H1 (cell line): ENCODE measurements around the gene SUSD1. TPM values are rescaled to one million over a fixed set of nuclear protein-coding genes. Genes with fewer than 3 reads are reported as not detected.

Experiments used
- CTCF ChIA-PET: fragments of 300-600 bp; sonication (Branson Sonifier 250); formaldehyde crosslinking; loops from one replicate; lab custom pipeline; 2021; ENCODE audit not compliant: partially characterized antibody; lab: Charles Lee
- POLR2A ChIA-PET: fragments of 300-600 bp; sonication (Branson Sonifier 250); formaldehyde crosslinking; loops from one replicate; lab custom pipeline; 2021; ENCODE audit warnings: inconsistent platforms; ENCODE audit not compliant: partially characterized antibody; lab: Charles Lee
- DNase-seq, 2 experiments: peaks; one replicate each; pipeline versions ENCODE4 v3.0.0 to v3.0.0-alpha.2; 2010 to 2022; ENCODE audit warnings: low spot score in 2 of 2, low read depth in 1 of 2, mixed read lengths in 1 of 2
- FAIRE-seq: peaks from 2 replicates; lab custom pipeline; 2011; peaks lifted over from hg19 to GRCh38; lab: Jason Lieb, UNC
- H2AFZ ChIP-seq: 2 replicates; pipeline ENCODE4 v1.8.1; 2012; ENCODE audit warnings: low read length, inconsistent platforms
- H2AK5ac ChIP-seq: 2 replicates; pipeline ENCODE4 v1.6.1; 2013; ENCODE audit warnings: low read depth, low read length
- H2BK120ac ChIP-seq: replicated peaks from 2 replicates; pipeline ENCODE3; 2013; ENCODE audit warnings: low read depth, low read length, inconsistent platforms
- H2BK12ac ChIP-seq: 2 replicates; pipeline ENCODE4 v1.6.1; 2013; ENCODE audit warnings: low read depth, low read length
- H2BK15ac ChIP-seq: 2 replicates; pipeline ENCODE4 v1.6.1; 2013; ENCODE audit warnings: low read length
- H2BK20ac ChIP-seq: 2 replicates; pipeline ENCODE4 v1.6.1; 2013; ENCODE audit warnings: low read length
- H2BK5ac ChIP-seq: 2 replicates; pipeline ENCODE4 v1.6.1; 2013; ENCODE audit warnings: low read depth, low read length
- H3K14ac ChIP-seq: 2 replicates; pipeline ENCODE4 v1.6.1; 2013; ENCODE audit warnings: inconsistent platforms; ENCODE audit not compliant: insufficient read length
- H3K18ac ChIP-seq: 2 replicates; pipeline ENCODE4 v1.6.1; 2013; ENCODE audit warnings: low read length; ENCODE audit errors: extremely low read depth
- H3K23ac ChIP-seq: 2 replicates; pipeline ENCODE4 v1.6.1; 2013; ENCODE audit warnings: inconsistent platforms; ENCODE audit not compliant: insufficient read length
- H3K23me2 ChIP-seq: 2 replicates; pipeline ENCODE4 v1.6.1; 2013; ENCODE audit warnings: low read depth, low read length
- H3K27ac ChIP-seq: 2 replicates; pipeline ENCODE4 v1.6.1; 2011; ENCODE audit warnings: low read depth, low read length, inconsistent platforms
- H3K27me3 ChIP-seq, 4 experiments: replicated peaks in 1 of 4; 1 replicate in 1 of 4; 2 replicates in 3 of 4; pipeline versions ENCODE4 v1.6.1 to v1.8.1; 2011 to 2013; ENCODE audit warnings: low read length in 3 of 4, mild to moderate bottlenecking in 3 of 4, inconsistent platforms in 2 of 4, mixed read lengths in 2 of 4, moderate library complexity in 1 of 4; ENCODE audit not compliant: control insufficient read depth in 3 of 4, insufficient read depth in 3 of 4; ENCODE audit errors: extremely low read depth in 1 of 4
- H3K36me3 ChIP-seq, 4 experiments: 2 replicates each; pipeline versions ENCODE4 v1.6.1 to v1.8.1; 2011 to 2013; ENCODE audit warnings: mild to moderate bottlenecking in 4 of 4, low read length in 3 of 4, moderate library complexity in 2 of 4, control low read depth in 1 of 4, inconsistent platforms in 1 of 4; ENCODE audit not compliant: insufficient read depth in 4 of 4, control insufficient read depth in 2 of 4
- H3K4ac ChIP-seq: replicated peaks from 2 replicates; pipeline ENCODE3; 2013; ENCODE audit warnings: low read length, low read depth, mixed read lengths, inconsistent platforms; ENCODE audit not compliant: insufficient read length
- H3K4me1 ChIP-seq, 4 experiments: replicated peaks in 1 of 4; 1 replicate in 1 of 4; 2 replicates in 3 of 4; pipeline versions ENCODE4 v1.6.1 to v1.8.1; 2011 to 2013; ENCODE audit warnings: low read length in 3 of 4, inconsistent platforms in 2 of 4, mixed read lengths in 1 of 4; ENCODE audit not compliant: insufficient read depth in 4 of 4, control insufficient read depth in 3 of 4
- H3K4me2 ChIP-seq, 2 experiments: 2 replicates each; pipeline versions ENCODE4 v1.6.1 to v1.8.1; 2011 to 2013; ENCODE audit warnings: low read depth in 2 of 2, low read length in 2 of 2, control low read depth in 1 of 2, inconsistent platforms in 1 of 2, mild to moderate bottlenecking in 1 of 2; ENCODE audit not compliant: insufficient read depth in 1 of 2
- H3K4me3 ChIP-seq, 4 experiments: fragments of 200-600, 300-600 bp in 1 of 4; sonication (generic), shearing (Covaris generic), sonication (Bioruptor Twin) in 1 of 4; 2 replicates each; pipeline versions ENCODE4 v1.5.1 to v1.8.1; 2011 to 2016; ENCODE audit warnings: low read length in 4 of 4, low read depth in 3 of 4, control low read depth in 2 of 4, inconsistent platforms in 2 of 4, mild to moderate bottlenecking in 2 of 4, mixed read lengths in 1 of 4, moderate library complexity in 1 of 4; ENCODE audit not compliant: insufficient read depth in 2 of 4; ENCODE audit errors: extremely low read depth in 1 of 4
- H3K56ac ChIP-seq: replicated peaks from 2 replicates; pipeline ENCODE3; 2013; ENCODE audit warnings: low read depth, mild to moderate bottlenecking, mixed read lengths, low read length, inconsistent platforms; ENCODE audit not compliant: insufficient read length
- H3K79me1 ChIP-seq: 2 replicates; pipeline ENCODE4 v1.6.1; 2013; ENCODE audit warnings: low read depth, low read length, control low read depth
- H3K79me2 ChIP-seq, 2 experiments: 2 replicates each; pipeline versions ENCODE4 v1.6.1 to v1.8.1; 2012 to 2013; ENCODE audit warnings: low read length in 2 of 2, mild to moderate bottlenecking in 2 of 2, inconsistent platforms in 1 of 2; ENCODE audit not compliant: insufficient read depth in 2 of 2, control insufficient read depth in 1 of 2
- H3K9ac ChIP-seq, 4 experiments: replicated peaks in 1 of 4; 1 replicate in 1 of 4; 2 replicates in 3 of 4; pipeline versions ENCODE4 v1.6.1 to v1.8.1; 2011 to 2013; ENCODE audit warnings: low read depth in 3 of 4, low read length in 3 of 4, control low read depth in 2 of 4, mild to moderate bottlenecking in 2 of 4, moderate library complexity in 2 of 4, inconsistent platforms in 1 of 4; ENCODE audit errors: extremely low read depth in 1 of 4
- H3K9me3 ChIP-seq, 2 experiments: 2 replicates each; pipeline versions ENCODE4 v1.6.1 to v1.8.1; 2012 to 2013; ENCODE audit warnings: mild to moderate bottlenecking in 2 of 2, moderate library complexity in 2 of 2, control low read depth in 1 of 2, inconsistent platforms in 1 of 2, low read depth in 1 of 2, low read length in 1 of 2, mixed read lengths in 1 of 2; ENCODE audit not compliant: insufficient read depth in 2 of 2
- H4K20me1 ChIP-seq, 2 experiments: replicated peaks in 1 of 2; 2 replicates each; pipeline versions ENCODE3 to v1.8.1; 2011 to 2013; ENCODE audit warnings: inconsistent platforms in 2 of 2, low read length in 2 of 2, mild to moderate bottlenecking in 1 of 2; ENCODE audit not compliant: insufficient read depth in 2 of 2, control insufficient read depth in 1 of 2
- H4K5ac ChIP-seq: 2 replicates; pipeline ENCODE4 v1.6.1; 2013; ENCODE audit warnings: low read length, low read depth, mixed read lengths, inconsistent platforms; ENCODE audit not compliant: insufficient read length
- H4K8ac ChIP-seq: 2 replicates; pipeline ENCODE4 v1.8.0; 2013; ENCODE audit warnings: mild to moderate bottlenecking, moderate library complexity, low read length, inconsistent platforms; ENCODE audit not compliant: insufficient read depth; ENCODE audit errors: extremely low read depth
- H4K91ac ChIP-seq: replicated peaks from 2 replicates; pipeline ENCODE3; 2013; ENCODE audit warnings: low read length, mixed read lengths, inconsistent platforms; ENCODE audit not compliant: insufficient read length
- CHD1 ChIP-seq: IDR thresholded peaks from 2 replicates; pipeline ENCODE4 v1.6.1; 2012; ENCODE audit warnings: low read depth, low read length, improper control_type of control experiment
- GABPA ChIP-seq: IDR thresholded peaks from 2 replicates; pipeline ENCODE4 v1.6.1; 2011; ENCODE audit warnings: mild to moderate bottlenecking, low read length, moderate library complexity, borderline replicate concordance; ENCODE audit not compliant: insufficient read depth
- HDAC2 ChIP-seq, 2 experiments: fragments of 300-600 bp in 1 of 2; sonication (generic) in 1 of 2; IDR thresholded peaks; 2 replicates each; pipeline ENCODE4 v1.6.1; 2011 to 2012; ENCODE audit warnings: low read depth in 2 of 2, low read length in 2 of 2, mild to moderate bottlenecking in 2 of 2, moderate library complexity in 2 of 2, borderline replicate concordance in 1 of 2, inconsistent platforms in 1 of 2
- KDM1A ChIP-seq: fragments of 200-600, 300-600 bp; sonication (generic); IDR thresholded peaks from 2 replicates; pipeline ENCODE4 v1.7.1; 2016; ENCODE audit warnings: mild to moderate bottlenecking, low read length, borderline replicate concordance
- KDM4A ChIP-seq: IDR thresholded peaks from one replicate; pipeline ENCODE4 v1.7.1; 2012; ENCODE audit warnings: low read depth, mild to moderate bottlenecking, moderate library complexity, low read length, inconsistent platforms; ENCODE audit not compliant: severe bottlenecking
- NANOG ChIP-seq: IDR thresholded peaks from 2 replicates; pipeline ENCODE4 v1.6.1; 2011; ENCODE audit warnings: low read length, low read depth, mild to moderate bottlenecking, inconsistent platforms; ENCODE audit not compliant: insufficient read depth, poor library complexity, severe bottlenecking
- SIX5 ChIP-seq: IDR thresholded peaks from 2 replicates; pipeline ENCODE4 v1.6.1; 2011; ENCODE audit warnings: mild to moderate bottlenecking, low read depth, low read length
- YY1 ChIP-seq: IDR thresholded peaks from 2 replicates; pipeline ENCODE4 v1.6.1; 2011; ENCODE audit warnings: low read depth, mild to moderate bottlenecking, low read length
- WGBS, 2 experiments: shearing (Covaris generic) in 1 of 2; methylation state at CpG; one replicate each; pipeline versions ENCODE4 v1.1.6 to v1.1.7; 2013 to 2015; ENCODE audit warnings: low lambda C conversion rate in 2 of 2, mixed read lengths in 2 of 2, inconsistent platforms in 1 of 2, low coverage in 1 of 2, missing lambda C conversion rate in 1 of 2; ENCODE audit not compliant: insufficient replicate concordance in 2 of 2, insufficient coverage in 1 of 2, insufficient read length in 1 of 2; ENCODE audit errors: extremely low coverage in 1 of 2, missing lambda C conversion rate in 1 of 2; 5-methylcytosine and 5-hydroxymethylcytosine counted together
- polyA plus RNA-seq, 7 experiments: library from polyadenylated mRNA; depleted of rRNA in 3 of 7; stranded (reverse) in 5 of 7; unstranded in 2 of 7; fragments of >200 nt in 5 of 7; fragments of 200-250 nt in 2 of 7; gene quantifications; 1 replicate in 5 of 7; 2 replicates in 1 of 7; 4 replicates in 1 of 7; pipeline versions ENCODE4 v1.2.1 to v1.2.3, GENCODE V29; 2011 to 2013; ENCODE audit warnings: missing spikeins in 2 of 7, mixed read lengths in 2 of 7
- total RNA-seq: library from RNA; stranded (reverse); fragmentation: NEBNext Ultra II Directional; extraction: Animal tissue kit (Norgen Biotek cat#: 25700); gene quantifications from 2 replicates; pipeline ENCODE4 v1.2.1, GENCODE V29; 2021
- TF ChIP-seq, protein P1 (sequence below): IDR thresholded peaks from 2 replicates; pipeline ENCODE4 v1.6.1; 2011; ENCODE audit warnings: low read length, improper control_type of control experiment

SUSD1 gene
- total and polyA plus RNA-seq, 2 of the 8 experiments (the other 6 are each of a cell fraction or from before 2014, with no cell fraction given), result 2.8 to 7.2 TPM

DNA sequence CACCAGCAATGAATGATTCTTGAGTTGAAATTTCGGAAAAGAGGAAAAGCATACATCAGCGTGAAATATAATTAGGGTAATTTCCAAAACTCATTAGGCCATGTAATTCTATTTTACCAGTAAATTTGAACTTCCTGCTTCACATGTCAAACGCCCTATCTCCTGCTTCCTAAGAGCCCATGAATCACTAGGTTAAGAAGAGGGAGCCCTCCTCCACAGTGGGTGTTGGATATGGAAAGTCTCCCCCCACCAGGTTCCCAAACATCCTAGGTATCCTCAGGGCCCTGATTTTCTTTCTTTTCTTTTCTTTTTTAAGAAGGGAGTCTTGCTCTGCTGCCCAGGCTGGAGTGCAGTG is 115.2 kb downstream of the SUSD1 start:
- Histone ChIP-seq H3K4me1 (no peaks in the 10 kb centered on the region), H3K14ac (no peak overlapping the region), H3K4me2 (no peak overlapping the region), H4K91ac (no peak overlapping the region), H3K36me3 (no peaks in the 10 kb centered on the region), H3K27me3 (no peaks in the 10 kb centered on the region), H2BK15ac (no peak overlapping the region), H2AFZ (no peak overlapping the region), H3K9me3 (peaks cover 4 to 7% of the 10 kb centered on the region in 2 experiments; a peak in 2 of 4 replicates), H3K4ac (no peak overlapping the region), H3K79me2 (no peaks in the 10 kb centered on the region), H2BK5ac (no peak overlapping the region), H3K4me3 (no peak overlapping the region), H2AK5ac (no peak overlapping the region), H4K20me1 (no peaks in the 10 kb centered on the region), H2BK120ac (no peak overlapping the region), H3K23ac (no peak overlapping the region), H3K79me1 (no peaks in the 10 kb centered on the region), H4K5ac (no peak overlapping the region), H3K27ac (no peak overlapping the region), H3K56ac (no peak overlapping the region), H4K8ac (no peak overlapping the region), H3K18ac (no peak overlapping the region), H2BK20ac (no peak overlapping the region), H2BK12ac (no peak overlapping the region), H3K23me2 (no peaks in the 10 kb centered on the region), H3K9ac (no peak overlapping the region)
- DNase-seq, result no peak
- ChIA-PET CTCF (interaction anchor here (0.6 to 2.6 kb wide), 2 partner anchors 15 to 26 kb away, joined by 3 to 15 read pairs; no protein-coding TSS in a partner anchor), POLR2A (no interaction called here)
- no peak for FAIRE-seq
- WGBS, 2 experiments, result 77% methylated on average over 3 of the region's 3 CpGs; no CpG with 5 or more reads in 1 of the 2 experiments
- TF ChIP-seq KDM1A (no peak), HDAC2 (IDR thresholded peaks at IDR 0.05; ENCODE audit: borderline replicate concordance in 1 of 2, low read depth in 2 of 2, low read length in 2 of 2) (no peak), GABPA (no peak), CHD1 (no peak), NANOG (no peak), YY1 (no peak), SIX5 (no peak), KDM4A (no peak)
- TF ChIP-seq, protein P1, sequence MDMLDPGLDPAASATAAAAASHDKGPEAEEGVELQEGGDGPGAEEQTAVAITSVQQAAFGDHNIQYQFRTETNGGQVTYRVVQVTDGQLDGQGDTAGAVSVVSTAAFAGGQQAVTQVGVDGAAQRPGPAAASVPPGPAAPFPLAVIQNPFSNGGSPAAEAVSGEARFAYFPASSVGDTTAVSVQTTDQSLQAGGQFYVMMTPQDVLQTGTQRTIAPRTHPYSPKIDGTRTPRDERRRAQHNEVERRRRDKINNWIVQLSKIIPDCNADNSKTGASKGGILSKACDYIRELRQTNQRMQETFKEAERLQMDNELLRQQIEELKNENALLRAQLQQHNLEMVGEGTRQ, result no peak
